Urothelium cell line (cell line): ENCODE data around the gene C22orf39.
"Not testable (repeated sequence)": the region's sequence is repeated elsewhere in the genome, so short reads cannot be mapped to it uniquely, and the experiment has no call there.

Experiments
- DNase-seq: peaks from one replicate; pipeline ENCODE4 v3.0.0; 2011; ENCODE audit warnings: low spot score, mixed read lengths
- FAIRE-seq: peaks from 2 replicates; lab custom pipeline; 2011; peaks lifted over from hg19 to GRCh38; lab: Jason Lieb, UNC

C22orf39 gene

GRCh38 chr22:19455033-19455432 is 7.5 kb upstream of the C22orf39 start:
- DNase-seq (no peak), FAIRE-seq (no peak)

GRCh38 chr22:19454156-19454555 is 6.6 kb upstream of the C22orf39 start:
- no peak for DNase-seq
- peak; percentile 40 for FAIRE-seq

- DNase-seq (no peak), FAIRE-seq (no peak)
Observed at GRCh38 chr22:19453718-19454117, 6.2 kb upstream of the C22orf39 start.

GRCh38 chr22:19451570-19451969 is 4.1 kb upstream of the C22orf39 start:
- DNase-seq = no peak
- FAIRE-seq = no peak

DNA sequence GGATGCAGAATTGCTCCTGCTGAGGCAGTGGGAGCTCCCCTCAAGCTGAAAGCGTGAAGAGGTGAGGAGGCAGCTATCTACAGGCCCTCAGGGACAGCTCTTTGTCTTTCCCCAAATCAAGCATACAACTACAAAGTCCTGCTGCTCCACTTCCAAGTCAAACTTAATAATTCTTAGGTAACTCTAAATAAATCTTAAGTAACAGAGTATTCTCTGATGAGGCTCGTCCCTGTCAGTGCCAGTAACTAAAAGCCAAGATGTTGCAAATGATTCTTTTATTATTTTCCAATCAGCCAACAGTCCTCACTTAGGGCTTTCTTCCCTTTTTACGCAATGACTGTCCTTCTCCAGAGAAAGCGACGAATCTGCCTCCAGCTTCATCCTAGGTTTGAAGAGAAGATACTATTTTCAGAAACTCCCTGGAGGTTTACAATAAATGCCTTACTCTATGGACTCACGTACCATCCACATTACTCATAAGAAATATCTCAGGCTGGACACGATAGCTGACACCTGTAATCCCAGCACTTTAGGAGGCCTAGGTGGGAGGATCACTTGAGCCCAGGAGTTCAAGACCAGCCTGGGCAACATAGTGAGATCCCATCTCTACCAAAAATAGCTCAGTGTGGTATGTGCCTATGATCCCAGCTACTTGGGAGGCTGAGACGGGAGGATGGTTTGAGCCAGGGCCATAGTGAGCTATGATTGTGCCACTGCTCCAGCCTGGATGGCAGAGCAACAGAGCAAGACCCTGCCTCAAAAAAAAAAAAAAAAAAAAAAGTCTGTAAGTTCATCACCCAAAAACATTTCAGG is 3.1 kb upstream of the C22orf39 start:
- FAIRE-seq = no peak
- DNase-seq = no peak

- FAIRE-seq (no peak), DNase-seq (no peak)
Observed at GRCh38 chr22:19449422-19449767, 1.9 kb upstream of the C22orf39 start.

DNA sequence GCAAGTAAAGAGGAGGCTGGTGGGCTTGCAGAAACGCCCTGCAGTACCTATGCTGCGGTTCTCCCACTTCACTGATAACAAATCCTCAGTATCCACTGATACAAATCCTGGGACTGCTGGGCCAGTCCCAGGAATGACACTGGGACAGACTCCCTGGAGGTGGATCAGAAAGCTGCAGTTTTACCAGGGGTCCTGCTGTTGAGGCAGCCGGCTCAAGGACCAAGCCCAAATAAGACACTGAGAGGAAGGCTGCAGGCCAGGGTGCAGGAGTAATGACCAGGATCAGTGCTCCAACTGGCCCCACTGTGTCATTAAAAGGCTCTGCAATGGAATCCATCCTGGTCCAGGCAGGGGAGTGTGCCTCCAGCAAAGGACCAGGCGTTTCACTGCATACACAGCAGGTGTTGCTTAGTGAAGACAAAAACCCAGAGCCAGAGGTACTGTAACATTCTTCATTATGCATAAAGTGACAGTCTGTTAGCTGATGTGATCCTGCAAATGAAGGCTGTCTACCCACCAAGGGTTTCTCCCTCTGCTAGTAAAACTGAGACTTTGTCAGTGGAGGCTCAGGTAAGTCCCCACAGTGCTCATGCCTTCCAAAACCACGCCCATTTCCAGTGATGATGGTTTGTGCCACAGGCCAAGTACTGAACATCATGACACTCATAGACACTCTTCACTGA is 1.4 kb upstream of the C22orf39 start:
- DNase-seq (no peak), FAIRE-seq (no peak)

DNA sequence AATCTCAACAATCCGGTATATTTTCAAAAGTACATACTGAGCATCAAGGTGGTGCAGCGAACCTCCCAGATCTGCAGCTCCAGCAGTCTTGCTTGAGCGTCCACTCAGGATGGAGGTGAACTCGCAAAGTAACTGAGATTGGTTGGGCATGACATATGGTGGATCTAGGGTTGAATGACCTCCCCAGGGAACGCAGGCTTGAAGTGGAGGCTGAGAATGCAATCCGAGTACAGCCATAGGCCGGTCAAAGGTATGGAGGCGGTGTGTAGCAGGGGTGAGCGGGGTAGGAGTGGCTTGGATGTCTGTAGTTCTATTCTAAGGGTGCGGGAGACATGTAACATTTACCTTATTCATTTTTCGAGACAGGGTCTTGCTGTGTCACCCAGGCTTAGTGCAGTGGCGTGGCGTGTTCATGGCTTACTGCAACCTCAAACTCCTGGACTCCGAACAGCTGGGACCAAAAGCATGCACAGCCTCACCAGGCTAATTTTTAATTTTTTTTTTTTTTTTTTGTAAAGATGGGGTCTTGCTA is 631 bp upstream of the C22orf39 start:
- FAIRE-seq = no peak
- peak; percentile 64 for DNase-seq

DNA sequence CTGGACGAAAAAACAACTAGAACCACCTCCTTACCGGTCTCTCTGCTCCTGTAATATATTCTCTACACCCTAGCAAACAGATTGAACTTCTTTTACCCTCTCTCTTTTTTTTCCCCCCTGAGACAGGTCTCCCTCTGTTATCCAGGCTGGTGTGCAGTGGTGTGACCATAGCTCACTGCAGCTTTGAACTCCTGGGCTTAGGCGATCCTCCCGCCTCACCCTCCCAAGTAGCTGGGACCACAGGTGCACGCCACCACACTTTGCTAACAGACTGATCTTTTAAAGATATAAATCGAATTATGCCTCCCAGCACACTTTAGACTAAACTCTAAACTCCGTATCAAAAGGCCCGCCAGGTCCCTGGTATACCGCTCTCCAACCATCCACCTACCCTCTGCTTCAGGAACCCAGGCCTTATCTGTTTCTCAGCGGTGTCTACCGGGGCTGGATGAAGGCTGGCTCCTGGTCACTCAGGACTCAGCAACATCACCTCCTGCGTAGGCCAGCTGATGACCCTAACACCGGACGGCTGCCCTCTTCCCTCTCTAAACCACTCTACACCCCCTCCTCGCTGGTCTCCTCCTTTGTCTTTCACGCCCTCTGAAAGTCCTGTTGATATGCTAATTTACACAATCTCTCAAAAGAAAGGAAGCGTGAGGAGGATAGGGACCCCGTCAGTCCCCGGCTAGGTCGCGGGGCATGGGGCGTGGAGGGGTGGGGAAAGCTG is 745 bp downstream of the C22orf39 start:
- DNase-seq (no peak), FAIRE-seq (no peak)

DNA sequence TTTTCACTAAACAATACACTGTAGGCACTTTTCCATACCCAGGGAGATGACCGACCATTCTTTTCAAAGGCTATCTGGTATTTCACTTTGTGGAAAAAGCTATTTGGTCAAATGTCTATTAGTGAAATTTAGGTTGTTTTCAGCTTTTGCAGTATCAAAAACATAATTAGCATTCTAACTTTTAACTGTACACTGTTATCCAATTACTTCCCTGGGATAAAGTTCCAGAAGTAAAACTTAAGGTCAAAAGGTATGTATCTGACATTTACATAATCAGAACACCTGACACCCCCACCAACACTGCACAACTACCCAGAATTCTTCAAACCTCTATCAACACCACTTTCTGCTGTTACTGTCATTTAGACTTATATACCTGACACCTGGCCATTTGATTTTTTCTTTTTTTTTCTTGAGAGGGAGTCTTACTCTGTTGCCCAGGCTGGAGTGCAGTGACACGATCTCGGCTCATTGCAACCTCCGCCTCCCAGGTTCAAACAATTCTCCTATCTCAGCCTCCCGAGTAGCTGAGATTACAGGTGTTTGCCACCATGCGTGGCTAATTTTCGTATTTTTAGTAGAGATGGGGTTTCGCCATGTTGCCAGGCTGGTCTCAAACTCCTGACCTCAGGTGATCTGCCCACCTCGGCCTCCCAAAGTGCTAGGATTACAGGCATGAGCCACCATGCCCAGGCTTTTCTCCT is 2.1 kb downstream of the C22orf39 start:
- not testable (repeated sequence) for FAIRE-seq, DNase-seq

- no peak for FAIRE-seq
- DNase-seq = no peak
Observed at GRCh38 chr22:19443544-19444211, 3.8 kb downstream of the C22orf39 start.

- no peak for DNase-seq
- FAIRE-seq = peak; percentile 86
Observed at GRCh38 chr22:19442166-19442565, 5.3 kb downstream of the C22orf39 start.

- no peak for DNase-seq
- peak; percentile 17 for FAIRE-seq
Observed at GRCh38 chr22:19440411-19441195, 6.9 kb downstream of the C22orf39 start.

DNA sequence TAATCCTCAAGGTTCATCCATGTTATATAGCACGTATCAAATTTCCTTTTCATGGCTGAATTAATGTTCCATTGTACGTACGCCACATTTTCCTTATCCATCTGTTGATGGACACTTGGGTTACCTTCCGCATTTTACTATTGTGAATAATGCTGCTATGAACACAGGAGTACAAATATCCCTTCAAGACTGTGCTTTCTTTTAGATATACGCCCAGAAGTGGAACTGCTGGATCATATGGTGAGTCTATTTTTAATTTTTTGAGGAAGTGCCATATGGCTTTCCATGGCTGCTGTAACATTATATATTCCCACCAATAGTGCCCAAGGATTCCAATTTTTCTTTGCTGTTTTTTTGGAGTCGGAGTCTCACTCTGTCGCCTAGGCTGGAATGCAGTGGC is 9.2 kb downstream of the C22orf39 start:
- FAIRE-seq = peak; percentile 58
- no peak for DNase-seq

- not testable (repeated sequence) for FAIRE-seq, DNase-seq
Observed at GRCh38 chr22:19436444-19437161, 10.9 kb downstream of the C22orf39 start.

- FAIRE-seq (no peak), DNase-seq (no peak)
Observed at GRCh38 chr22:19434829-19435580, 12.5 kb downstream of the C22orf39 start.

- FAIRE-seq (no peak), DNase-seq (no peak)
Observed at GRCh38 chr22:19434401-19434800, 13.1 kb downstream of the C22orf39 start.
